ENCODE measurements around the gene C20orf202. TPM values are rescaled to one million over a fixed set of nuclear protein-coding genes. Genes with fewer than 3 reads are reported as not detected.

Gene C20orf202
- polyA plus RNA-seq, 1 of the 3 experiments (the other 2 are of a cell fraction) = not detected

GRCh38 chr20:1185316-1185741 is 17.9 kb upstream of the C20orf202 start:
- ChIA-PET CTCF (interaction anchor here (0.7 to 4.9 kb wide), 14 partner anchors 9 to 282 kb away, joined by 3 to 33 read pairs (median 5); partner anchors contain the start of genes C20orf202 and NSFL1C), POLR2A (interaction anchor here (1.6 kb wide), 1 partner anchor 11 kb away, joined by 3 read pairs; no protein-coding TSS in a partner anchor)
- no peaks in the 10 kb centered on the region for H3K27me3 ChIP-seq (ENCODE audit: insufficient read depth)
- no peaks in the 10 kb centered on the region for H3F3A ChIP-seq (replicated peaks; ENCODE audit: insufficient read depth)
- H3K9me2 ChIP-seq = no peaks in the 10 kb centered on the region
- no peaks in the 10 kb centered on the region for H4K20me1 ChIP-seq (ENCODE audit: insufficient read depth)
- H3K4me3 ChIP-seq (ENCODE audit: low read depth in 2 of 2, low read length in 1 of 2) = peak overlapping the region; percentile 48 to 50; a peak in 3 of 4 replicates
- no peak overlapping the region for H3K27ac ChIP-seq (ENCODE audit: low read depth in 2 of 2, low read length in 1 of 2)
- H3K4me2 ChIP-seq = peak overlapping the region; percentile 74; the same call in 1 of the 2 replicates
- peak; percentile 87 for DNase-seq
- no peaks in the 10 kb centered on the region for H3K36me3 ChIP-seq (replicated peaks in 1 of 2; ENCODE audit: control insufficient read depth in 1 of 2, insufficient read depth in 2 of 2, low read length in 1 of 2)
- 2% methylated on average over 24 of the region's 54 CpGs for WGBS (ENCODE audit: low lambda C conversion rate)
- no peaks in the 10 kb centered on the region for H3K79me2 ChIP-seq (ENCODE audit: insufficient read depth)
- no peak overlapping the region for H2AFZ ChIP-seq (ENCODE audit: low read depth)
- H3K9ac ChIP-seq = no peak overlapping the region
- TF ChIP-seq ZBTB33 (IDR thresholded peaks at IDR 0.05; ENCODE audit: borderline replicate concordance, low read depth) = no peak
- no peak for TF ChIP-seq MEF2A (IDR thresholded peaks at IDR 0.05; ENCODE audit: borderline replicate concordance, low read depth)
- no peak for TF ChIP-seq CTCF (IDR thresholded peaks at IDR 0.05)
- TF ChIP-seq CHD2 (IDR thresholded peaks at IDR 0.05; ENCODE audit: low read length, partially characterized antibody) = no peak
- TF ChIP-seq MXI1 (IDR thresholded peaks at IDR 0.05; ENCODE audit: low read depth, low read length) = no peak
- no peak for TF ChIP-seq ELF1 (IDR thresholded peaks at IDR 0.05)
- no peak for TF ChIP-seq RXRA (IDR thresholded peaks at IDR 0.05; ENCODE audit: borderline replicate concordance, low read depth)
- no peaks in the 10 kb centered on the region for H3K9me3 ChIP-seq
- H3K4me1 ChIP-seq (ENCODE audit: control insufficient read depth in 1 of 2, insufficient read depth in 2 of 2, low read depth in 1 of 2, low read length in 1 of 2) = peaks cover 0 to 3% of the 10 kb centered on the region in 2 experiments; a peak in 1 of 4 replicates

GRCh38 chr20:1185790-1186334 is 17.4 kb upstream of the C20orf202 start:
- TF ChIP-seq CTCF (IDR thresholded peaks at IDR 0.05) = peak; percentile 66
- TF ChIP-seq SMC3 (IDR thresholded peaks at IDR 0.05; ENCODE audit: low read depth, low read length) = 0 out of 2 replicates have a peak, but pooled peaks have one; percentile 12
- no peak for TF ChIP-seq ZBTB33 (IDR thresholded peaks at IDR 0.05; ENCODE audit: borderline replicate concordance, low read depth)
- peak; percentile 60 for TF ChIP-seq CHD2 (IDR thresholded peaks at IDR 0.05; ENCODE audit: low read length, partially characterized antibody)
- TF ChIP-seq RAD21 (IDR thresholded peaks at IDR 0.05; ENCODE audit: low read length) = peak; percentile 64
- TF ChIP-seq FOXM1 (IDR thresholded peaks at IDR 0.05; ENCODE audit: low read depth) = no peak
- H3K27ac ChIP-seq (ENCODE audit: low read depth in 2 of 2, low read length in 1 of 2) = no peak overlapping the region
- peak overlapping the region in 1 of 2 experiments; percentile 50; a peak in 1 of 4 replicates for H3K4me3 ChIP-seq (ENCODE audit: low read depth in 2 of 2, low read length in 1 of 2)
- no peaks in the 10 kb centered on the region for H3K79me2 ChIP-seq (ENCODE audit: insufficient read depth)
- no peaks in the 10 kb centered on the region for H3F3A ChIP-seq (replicated peaks; ENCODE audit: insufficient read depth)
- peak overlapping the region; percentile 74; the same call in 1 of the 2 replicates for H3K4me2 ChIP-seq
- 14% methylated on average over 17 of the region's 20 CpGs for WGBS (ENCODE audit: low lambda C conversion rate)
- CTCF ChIA-PET = interaction anchor here (0.7 to 4.9 kb wide), 15 partner anchors 9 to 281 kb away, joined by 3 to 33 read pairs (median 5); partner anchors contain the start of genes C20orf202 and NSFL1C
- POLR2A ChIA-PET = interaction anchor here (1.6 kb wide), 1 partner anchor 12 kb away, joined by 3 read pairs; no protein-coding TSS in a partner anchor
- peaks cover 0 to 3% of the 10 kb centered on the region in 2 experiments; a peak in 1 of 4 replicates for H3K4me1 ChIP-seq (ENCODE audit: control insufficient read depth in 1 of 2, insufficient read depth in 2 of 2, low read depth in 1 of 2, low read length in 1 of 2)
- no peak overlapping the region for H3K9ac ChIP-seq
- H3K27me3 ChIP-seq (ENCODE audit: insufficient read depth) = no peaks in the 10 kb centered on the region; the same call in 1 of the 2 replicates
- no peaks in the 10 kb centered on the region for H3K9me3 ChIP-seq
- no peaks in the 10 kb centered on the region for H3K36me3 ChIP-seq (replicated peaks in 1 of 2; ENCODE audit: control insufficient read depth in 1 of 2, insufficient read depth in 2 of 2, low read length in 1 of 2)
- no peaks in the 10 kb centered on the region for H4K20me1 ChIP-seq (ENCODE audit: insufficient read depth)
- H2AFZ ChIP-seq (ENCODE audit: low read depth) = no peak overlapping the region
- DNase-seq = peak; percentile 88
- H3K9me2 ChIP-seq = no peaks in the 10 kb centered on the region

Measured in SK-N-SH (cell line).